ENCODE measurements around the gene NDFIP1. TPM values are rescaled to one million over a fixed set of nuclear protein-coding genes. Genes with fewer than 3 reads are reported as not detected.

Gene NDFIP1
- total RNA-seq, 1 experiment from 2014 or later: 33.5 TPM

GRCh38 chr5:142128675-142129208 lies 20.2 kb downstream of the NDFIP1 start:
- peaks cover 73% of the 10 kb centered on the region for H3K79me2 ChIP-seq (ENCODE audit: low read length)
- ChIA-PET POLR2A (ENCODE audit: unreplicated experiment) (no interaction called here), CTCF (no interaction called here)
- H3K9ac ChIP-seq (ENCODE audit: low read length): no peak overlapping the region
- no peak overlapping the region for H3K27ac ChIP-seq (ENCODE audit: low read length)
- no peaks in the 10 kb centered on the region for H3K27me3 ChIP-seq (ENCODE audit: low read length)
- H3F3A ChIP-seq (ENCODE audit: low read length, unreplicated experiment): no peaks in the 10 kb centered on the region
- peaks cover 2% of the 10 kb centered on the region for H3K4me1 ChIP-seq (ENCODE audit: insufficient read depth, low read length)
- H4K20me1 ChIP-seq (ENCODE audit: low read length): peaks cover 3% of the 10 kb centered on the region; the same call in 1 of the 2 replicates
- no peak for TF ChIP-seq CTCF (conservative IDR thresholded peaks at IDR 0.05; ENCODE audit: low read depth, low read length)
- no peak for TF ChIP-seq EZH2phosphoT487 (IDR thresholded peaks at IDR 0.05; ENCODE audit: borderline replicate concordance, low read length)
- no peak for TF ChIP-seq EZH2 (IDR thresholded peaks at IDR 0.05; ENCODE audit: low read length, unreplicated experiment)
- H3K4me3 ChIP-seq (ENCODE audit: low read length): no peak overlapping the region
- no peak overlapping the region for H2AFZ ChIP-seq (ENCODE audit: low read length)
- no TSS peak for BruUV-seq (replicated peaks)
- DNase-seq (no peak), ATAC-seq (no peak)
- no peaks in the 10 kb centered on the region for H3K9me3 ChIP-seq (ENCODE audit: low read length)
- no peak overlapping the region for H3K4me2 ChIP-seq (ENCODE audit: low read length)
- peaks cover 9% of the 10 kb centered on the region; the same call in 1 of the 2 replicates for H3K36me3 ChIP-seq (ENCODE audit: low read depth, low read length)
- no peaks in the 10 kb centered on the region for H3K9me2 ChIP-seq (replicated peaks; ENCODE audit: low read length)
- intact Hi-C loops (cut with micrococcal nuclease): no loop called here

- H4K20me1 ChIP-seq (ENCODE audit: low read length): no peaks in the 10 kb centered on the region
- ChIA-PET CTCF (no interaction called here), POLR2A (ENCODE audit: unreplicated experiment) (interaction anchor here (0.6 kb wide), 1 partner anchor 116 kb away, joined by 12 read pairs; no protein-coding TSS in a partner anchor)
- ATAC-seq (no peak), DNase-seq (no peak)
- peaks cover 65% of the 10 kb centered on the region for H3K79me2 ChIP-seq (ENCODE audit: low read length)
- no TSS peak for BruUV-seq (replicated peaks)
- no peaks in the 10 kb centered on the region for H3F3A ChIP-seq (ENCODE audit: low read length, unreplicated experiment)
- no peak overlapping the region for H3K4me2 ChIP-seq (ENCODE audit: low read length)
- no peaks in the 10 kb centered on the region for H3K9me3 ChIP-seq (ENCODE audit: low read length)
- H3K4me3 ChIP-seq (ENCODE audit: low read length): no peak overlapping the region
- no peak overlapping the region for H2AFZ ChIP-seq (ENCODE audit: low read length)
- no peaks in the 10 kb centered on the region for H3K27me3 ChIP-seq (ENCODE audit: low read length)
- H3K27ac ChIP-seq (ENCODE audit: low read length): no peak overlapping the region
- peaks cover 9% of the 10 kb centered on the region; the same call in 1 of the 2 replicates for H3K36me3 ChIP-seq (ENCODE audit: low read depth, low read length)
- intact Hi-C loops (cut with micrococcal nuclease): no loop called here
- H3K9me2 ChIP-seq (replicated peaks; ENCODE audit: low read length): no peaks in the 10 kb centered on the region
- no peaks in the 10 kb centered on the region for H3K4me1 ChIP-seq (ENCODE audit: insufficient read depth, low read length)
- no peak for TF ChIP-seq EZH2 (IDR thresholded peaks at IDR 0.05; ENCODE audit: low read length, unreplicated experiment)
- no peak for TF ChIP-seq EZH2phosphoT487 (IDR thresholded peaks at IDR 0.05; ENCODE audit: borderline replicate concordance, low read length)
- no peak for TF ChIP-seq CTCF (conservative IDR thresholded peaks at IDR 0.05; ENCODE audit: low read depth, low read length)
- no peak overlapping the region for H3K9ac ChIP-seq (ENCODE audit: low read length)
Measured at GRCh38 chr5:142129446-142130066, 21.0 kb downstream of the NDFIP1 start.

- H3F3A ChIP-seq (ENCODE audit: low read length, unreplicated experiment): no peaks in the 10 kb centered on the region
- BruUV-seq (replicated peaks): no TSS peak
Measured at GRCh38 chr5:142131394-142131793, 22.8 kb downstream of the NDFIP1 start.

More at GRCh38 chr5:142131394-142131793, 22.8 kb downstream of the NDFIP1 start:
- Histone ChIP-seq H3K4me2 (ENCODE audit: low read length) (no peak overlapping the region), H3K4me3 (ENCODE audit: low read length) (no peak overlapping the region), H3K9ac (ENCODE audit: low read length) (no peak overlapping the region), H3K4me1 (ENCODE audit: insufficient read depth, low read length) (no peaks in the 10 kb centered on the region), H3K27ac (ENCODE audit: low read length) (no peak overlapping the region), H4K20me1 (ENCODE audit: low read length) (no peaks in the 10 kb centered on the region), H2AFZ (ENCODE audit: low read length) (no peak overlapping the region), H3K9me2 (replicated peaks; ENCODE audit: low read length) (no peaks in the 10 kb centered on the region), H3K27me3 (ENCODE audit: low read length) (no peaks in the 10 kb centered on the region), H3K79me2 (ENCODE audit: low read length) (peaks cover 47% of the 10 kb centered on the region), H3K36me3 (ENCODE audit: low read depth, low read length) (peaks cover 14% of the 10 kb centered on the region), H3K9me3 (ENCODE audit: low read length) (no peaks in the 10 kb centered on the region)
- DNase-seq (no peak), ATAC-seq (no peak)
- no peak for TF ChIP-seq EZH2 (IDR thresholded peaks at IDR 0.05; ENCODE audit: low read length, unreplicated experiment)
- TF ChIP-seq CTCF (conservative IDR thresholded peaks at IDR 0.05; ENCODE audit: low read depth, low read length): no peak
- no peak for TF ChIP-seq EZH2phosphoT487 (IDR thresholded peaks at IDR 0.05; ENCODE audit: borderline replicate concordance, low read length)
- intact Hi-C loops (cut with micrococcal nuclease): no loop called here
- POLR2A ChIA-PET (ENCODE audit: unreplicated experiment): no interaction called here
- CTCF ChIA-PET: no interaction called here

Measured in PC-3 (cell line).